HS-5 (cell line): ENCODE results near the gene TMEM79.

ENCODE experiments used
- DNase-seq: peaks from one replicate; pipeline ENCODE4 v3.0.0-alpha.2; 2012; ENCODE audit warnings: low read depth

The TMEM79 gene, protein sequence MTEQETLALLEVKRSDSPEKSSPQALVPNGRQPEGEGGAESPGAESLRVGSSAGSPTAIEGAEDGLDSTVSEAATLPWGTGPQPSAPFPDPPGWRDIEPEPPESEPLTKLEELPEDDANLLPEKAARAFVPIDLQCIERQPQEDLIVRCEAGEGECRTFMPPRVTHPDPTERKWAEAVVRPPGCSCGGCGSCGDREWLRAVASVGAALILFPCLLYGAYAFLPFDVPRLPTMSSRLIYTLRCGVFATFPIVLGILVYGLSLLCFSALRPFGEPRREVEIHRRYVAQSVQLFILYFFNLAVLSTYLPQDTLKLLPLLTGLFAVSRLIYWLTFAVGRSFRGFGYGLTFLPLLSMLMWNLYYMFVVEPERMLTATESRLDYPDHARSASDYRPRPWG

DNA sequence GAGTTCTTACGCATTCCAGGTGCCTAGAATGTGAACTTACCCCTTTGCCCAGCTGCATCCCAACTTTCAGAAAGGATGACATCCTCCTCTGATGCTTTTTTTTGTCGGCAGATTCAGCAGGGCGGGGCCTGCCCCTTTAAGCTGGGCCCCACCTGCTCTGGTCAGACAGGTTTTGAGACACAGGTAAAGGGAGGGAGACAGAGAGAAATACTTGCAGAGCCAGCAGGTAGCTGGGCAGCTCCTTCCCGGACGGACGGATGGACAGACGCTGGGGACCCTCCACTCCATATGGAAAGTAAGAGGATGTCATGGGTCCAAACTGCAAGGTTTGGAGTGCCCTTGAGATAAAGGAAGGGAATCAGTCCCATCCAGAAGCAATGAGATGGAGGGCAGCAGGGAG is at the start of gene TMEM79:
Gene TMEM79, plus strand, starts transcription at position 214 of the 400 bp plus-strand sequence. CDS start 902 bp downstream, outside the sequence.
- no peak for DNase-seq

DNA sequence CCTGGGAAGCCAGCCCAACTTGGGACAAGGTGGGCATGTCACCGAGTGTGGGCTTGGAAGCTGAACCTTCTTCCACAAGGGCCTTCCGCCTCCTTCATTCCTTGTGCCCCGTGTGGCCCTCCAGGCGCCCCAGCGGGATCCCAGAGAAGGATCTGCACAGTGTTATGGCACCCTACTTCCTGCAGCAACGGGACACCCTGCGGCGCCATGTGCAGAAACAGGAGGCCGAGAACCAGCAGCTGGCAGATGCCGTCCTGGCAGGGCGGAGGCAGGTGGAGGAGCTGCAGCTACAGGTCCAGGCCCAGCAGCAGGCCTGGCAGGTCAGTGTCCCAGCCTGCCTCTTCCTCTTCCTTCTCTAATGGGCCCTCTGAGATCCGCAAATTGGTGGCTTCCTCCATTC is 48.0 kb upstream of the TMEM79 start:
- no peak for DNase-seq

GRCh38 chr1:156238248-156238647 is 45.9 kb upstream of the TMEM79 start:
- DNase-seq: no peak

GRCh38 chr1:156241311-156241811 is 42.8 kb upstream of the TMEM79 start:
- DNase-seq: no peak

DNA sequence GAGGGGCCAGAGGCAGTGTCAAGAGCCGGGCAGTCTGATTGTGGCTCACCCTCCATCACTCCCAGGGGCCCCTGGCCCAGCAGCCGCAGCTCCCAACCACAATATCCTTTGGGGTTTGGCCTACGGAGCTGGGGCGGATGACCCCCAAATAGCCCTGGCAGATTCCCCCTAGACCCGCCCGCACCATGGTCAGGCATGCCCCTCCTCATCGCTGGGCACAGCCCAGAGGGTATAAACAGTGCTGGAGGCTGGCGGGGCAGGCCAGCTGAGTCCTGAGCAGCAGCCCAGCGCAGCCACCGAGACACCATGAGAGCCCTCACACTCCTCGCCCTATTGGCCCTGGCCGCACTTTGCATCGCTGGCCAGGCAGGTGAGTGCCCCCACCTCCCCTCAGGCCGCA is 42.2 kb upstream of the TMEM79 start, which contains the start of gene BGLAP:
Gene BGLAP, plus strand, starts transcription at position 259 of the 400 bp plus-strand sequence. Its CDS starts 48 bp downstream, at position 307.
- no peak for DNase-seq

GRCh38 chr1:156242738-156243137 is 41.4 kb upstream of the TMEM79 start:
- no peak for DNase-seq

GRCh38 chr1:156244126-156244525 is 40.0 kb upstream of the TMEM79 start:
- DNase-seq: no peak

DNA sequence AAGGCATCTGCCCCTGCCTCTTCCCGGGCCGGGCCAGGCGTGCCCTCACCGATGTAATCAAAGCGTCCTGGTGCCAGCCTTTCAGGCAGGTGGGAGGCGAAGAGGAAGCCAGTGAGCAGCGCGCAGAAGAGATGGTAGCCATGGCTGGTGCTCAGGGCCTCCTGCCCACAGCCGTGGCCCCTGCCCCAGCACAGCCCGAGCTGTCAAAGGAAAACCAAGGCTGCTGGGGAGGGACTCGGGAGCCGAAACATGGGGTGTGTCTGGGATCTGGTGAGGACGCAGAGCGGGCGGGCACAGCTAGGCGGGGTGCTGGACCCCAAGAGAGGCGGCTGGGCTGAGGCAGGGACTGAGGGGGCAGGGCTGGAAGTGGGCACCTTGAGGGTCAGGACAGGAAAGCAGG is 39.4 kb upstream of the TMEM79 start:
- DNase-seq: no peak

DNA sequence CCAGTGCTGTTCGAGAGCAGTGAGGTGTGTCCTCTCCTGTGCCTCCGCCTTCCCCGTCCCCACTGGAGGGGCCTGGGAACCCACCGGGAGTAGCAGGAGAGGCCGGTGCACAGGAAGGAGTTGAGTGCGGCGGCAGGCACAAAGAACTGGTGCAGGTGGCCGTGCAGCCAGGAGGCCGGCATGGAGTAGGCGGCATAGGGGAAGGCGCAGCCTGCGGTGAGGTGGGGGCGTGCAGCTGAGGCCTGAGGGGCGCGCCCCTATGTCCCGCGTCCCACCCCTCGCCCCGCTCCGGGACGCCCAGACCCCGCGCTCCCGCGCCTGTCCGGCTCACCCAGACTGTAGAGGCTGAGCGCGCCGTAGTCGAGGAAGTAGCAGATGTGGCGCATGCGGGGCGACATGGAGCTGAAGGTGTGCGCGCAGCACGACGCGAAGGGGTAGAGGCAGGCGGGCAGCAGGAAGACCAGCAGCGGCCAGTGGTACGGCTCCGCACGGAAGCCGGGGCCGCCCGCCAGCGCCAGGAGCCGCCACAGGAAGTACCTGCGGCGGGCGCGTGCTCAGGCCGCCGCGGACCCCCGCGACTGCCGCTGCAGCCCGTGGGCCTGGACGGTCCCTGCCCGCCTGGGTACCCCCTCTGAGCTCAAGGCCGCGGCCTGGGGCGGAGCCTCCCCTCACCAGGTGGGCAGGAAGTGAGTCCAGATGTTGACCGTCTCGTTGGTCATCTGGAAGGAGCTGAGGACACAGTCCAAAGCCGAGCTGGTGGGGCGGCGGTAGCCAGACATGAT is 38.5 kb upstream of the TMEM79 start:
- DNase-seq: no peak

DNA sequence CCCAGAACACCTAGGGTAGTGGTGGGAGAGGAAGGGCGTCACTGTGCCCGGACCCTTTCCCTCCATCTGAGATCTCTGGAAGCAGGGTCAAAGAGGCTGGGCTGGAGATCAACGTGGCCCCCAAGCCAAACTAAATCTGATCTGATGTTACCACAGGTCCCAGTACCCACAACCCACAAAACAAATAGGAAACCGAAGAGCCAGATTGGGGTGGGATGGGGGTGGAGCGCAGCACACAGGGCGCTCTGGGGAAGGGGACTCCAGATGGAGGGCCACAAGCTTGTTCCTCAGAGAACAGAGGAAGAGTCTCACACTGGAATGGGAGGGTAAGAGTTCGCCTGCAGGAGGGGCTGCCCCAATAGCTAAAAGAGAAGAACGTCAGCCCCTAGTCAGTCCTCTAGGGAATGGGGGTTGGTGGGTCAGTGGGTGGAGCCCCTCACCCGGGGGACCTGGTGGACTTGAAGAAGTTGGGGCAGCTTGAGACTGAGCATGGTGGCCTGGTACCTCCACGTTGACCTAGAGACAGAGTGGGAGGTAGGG is 37.8 kb upstream of the TMEM79 start:
- no peak for DNase-seq

DNA sequence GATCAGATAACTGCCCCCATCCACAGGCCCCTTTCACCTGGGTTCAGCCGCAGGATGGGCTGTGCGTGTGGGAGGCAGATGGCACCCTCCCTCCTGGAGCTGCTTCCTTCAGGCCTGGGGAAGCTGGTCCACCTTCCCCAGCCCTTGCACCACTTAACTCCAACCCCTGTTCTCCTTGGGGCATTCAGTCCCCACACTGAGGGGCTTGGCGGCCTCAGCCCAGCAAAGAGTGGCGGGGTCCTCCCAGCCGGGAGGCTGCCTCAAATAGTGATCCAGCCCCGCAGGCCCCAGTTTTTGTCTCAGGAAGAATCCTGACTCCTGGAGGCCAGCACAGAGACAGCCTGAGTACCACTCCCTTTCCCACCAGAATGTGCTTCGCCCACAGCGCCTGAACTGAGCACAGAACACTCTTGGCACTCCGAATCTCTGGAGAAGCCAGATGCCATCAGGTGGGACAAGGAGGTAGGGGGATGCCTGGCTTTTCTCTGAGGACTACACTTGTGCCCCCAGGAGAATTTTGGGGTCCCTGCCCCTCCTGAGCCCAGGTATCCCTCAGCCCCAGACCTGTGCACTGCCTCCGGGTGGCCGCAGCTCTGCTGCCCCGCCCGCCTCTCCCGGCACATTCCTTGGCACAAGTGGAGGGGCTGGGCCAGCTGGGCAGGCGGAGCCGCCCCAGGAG is 37.2 kb upstream of the TMEM79 start:
- DNase-seq: no peak

DNA sequence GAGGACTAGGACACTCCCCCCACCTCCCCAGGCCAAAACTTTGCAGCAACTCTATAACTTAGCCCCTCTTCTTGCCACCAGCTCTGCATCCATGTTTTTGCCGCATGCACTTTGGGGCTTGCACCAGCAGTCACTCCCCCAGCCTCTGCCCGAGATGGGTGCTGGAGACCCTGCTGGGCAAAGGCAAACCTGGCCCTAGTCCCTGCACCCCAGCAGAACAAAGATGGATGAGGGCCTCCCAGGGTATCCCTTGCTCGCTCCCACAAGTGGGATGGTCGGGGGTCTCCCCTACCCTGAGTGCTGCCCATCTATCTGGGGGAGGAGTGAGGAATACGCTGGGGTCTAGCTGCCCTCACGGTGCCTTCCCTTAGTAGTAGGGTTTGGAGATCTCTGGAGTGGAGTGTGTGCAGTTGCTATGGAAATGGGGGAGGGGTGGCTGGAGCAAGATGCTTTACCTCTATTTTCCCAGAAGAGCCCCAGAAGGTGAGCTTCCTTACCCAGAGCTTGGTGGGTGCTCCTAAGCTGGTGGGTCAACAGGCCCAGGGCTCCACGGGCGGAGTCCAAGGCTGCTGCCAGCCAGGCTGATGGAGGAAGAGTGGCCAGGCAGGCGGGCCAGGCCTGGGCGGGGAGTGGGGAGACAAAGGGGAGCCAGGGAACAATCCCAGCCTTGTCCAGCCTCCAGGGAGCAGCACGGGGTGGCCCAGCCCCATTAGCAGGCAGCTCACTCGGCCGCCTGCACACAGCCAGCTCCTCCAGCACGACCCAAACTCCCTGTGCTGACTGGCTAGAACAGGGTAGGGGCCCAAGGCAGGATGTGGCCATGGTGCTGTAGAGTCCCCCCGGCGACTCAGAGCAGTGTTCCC is 36.4 kb upstream of the TMEM79 start, which contains the start of gene PAQR6:
Gene PAQR6, minus strand, starts transcription at position 597 of the 863 bp plus-strand sequence. CDS start 1,325 bp downstream, outside the sequence.
- DNase-seq: no peak

DNA sequence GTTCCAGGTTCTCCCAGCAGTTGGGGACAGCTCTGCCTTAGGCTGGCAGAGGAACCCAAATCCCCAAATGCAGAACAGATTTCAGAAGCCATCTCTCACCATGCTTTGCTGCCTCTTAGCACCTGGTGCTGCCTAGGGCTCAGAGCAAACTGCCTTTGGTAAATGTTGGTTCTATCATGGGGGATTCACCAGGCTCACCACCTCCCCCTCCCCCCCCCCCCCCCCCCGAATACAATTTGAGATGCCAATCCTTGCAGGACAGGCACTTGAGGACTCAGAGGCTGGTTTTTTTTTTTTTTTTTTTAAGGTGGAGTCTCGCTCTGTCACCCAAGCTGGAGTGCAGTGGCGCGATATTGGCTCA is 35.8 kb upstream of the TMEM79 start:
- DNase-seq: no peak

- DNase-seq: no peak
Measured at GRCh38 chr1:156249593-156249992, 34.5 kb upstream of the TMEM79 start.

- no peak for DNase-seq
Measured at GRCh38 chr1:156251527-156251926, 32.6 kb upstream of the TMEM79 start.

DNA sequence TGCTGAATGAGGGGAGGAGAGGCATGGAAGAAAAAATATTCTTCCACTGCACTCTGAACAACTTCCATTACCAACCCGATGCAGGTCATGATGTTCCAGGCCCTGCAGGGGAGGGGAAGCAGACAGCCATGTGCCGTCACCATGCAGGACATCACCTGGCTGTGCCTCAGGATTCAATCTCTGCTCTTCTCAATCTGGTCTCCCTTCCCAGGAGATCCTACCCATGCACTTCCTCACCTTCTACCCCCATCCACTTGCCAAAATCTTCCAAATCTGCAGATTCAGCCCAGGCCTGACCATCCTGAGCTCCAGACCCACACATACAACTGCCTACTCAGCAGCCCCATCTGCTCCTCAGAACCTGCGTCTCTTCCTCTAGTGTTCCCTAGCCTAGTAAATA is 30.5 kb upstream of the TMEM79 start:
- DNase-seq: no peak

GRCh38 chr1:156257711-156258110 is 26.4 kb upstream of the TMEM79 start:
- DNase-seq: no peak

GRCh38 chr1:156258859-156259258 is 25.3 kb upstream of the TMEM79 start:
- no peak for DNase-seq

- no peak for DNase-seq
Measured at GRCh38 chr1:156259805-156260204, 24.3 kb upstream of the TMEM79 start.

DNA sequence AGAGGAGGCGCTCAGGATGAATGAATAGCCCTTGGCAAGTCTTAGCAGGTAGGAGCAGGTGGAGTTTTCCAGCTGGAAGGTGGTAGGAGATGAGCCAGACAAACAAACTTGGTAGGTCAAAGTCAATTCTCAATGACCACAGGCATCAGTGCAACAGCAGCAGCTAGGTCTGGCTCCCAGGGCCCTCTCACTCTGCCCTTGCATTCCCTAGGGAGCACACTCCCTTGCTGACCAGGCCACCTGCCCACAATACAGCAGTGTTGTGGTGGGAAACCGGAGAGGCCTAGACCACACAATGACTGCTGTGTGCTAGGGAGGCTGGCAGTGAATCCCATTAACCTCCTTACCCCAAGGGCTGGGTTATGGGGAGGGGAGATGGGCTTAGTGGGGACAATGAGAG is 23.2 kb upstream of the TMEM79 start:
- no peak for DNase-seq
